ENCODE results near the gene SIAH2.
A peak's percentile ranks its signal among the peaks of the same experiment; 100 is the strongest.

Gene SIAH2

GRCh38 chr3:150739877-150740645 lies 22.9 kb downstream of the SIAH2 start:
- no peak for TF ChIP-seq GATA1 (IDR thresholded peaks at IDR 0.05; ENCODE audit: low read depth, low read length)
- no peak for TF ChIP-seq POLR2A (IDR thresholded peaks at IDR 0.05; ENCODE audit: low read length)
- DNase-seq = peak in 1 of 2 experiments; percentile 36

- peak; percentile 44 to 66 for DNase-seq
- TF ChIP-seq POLR2A (IDR thresholded peaks at IDR 0.05; ENCODE audit: low read length) (no peak), GATA1 (IDR thresholded peaks at IDR 0.05; ENCODE audit: low read depth, low read length) (no peak)
Measured at GRCh38 chr3:150739200-150739863, 23.6 kb downstream of the SIAH2 start.

- TF ChIP-seq GATA1 (IDR thresholded peaks at IDR 0.05; ENCODE audit: low read depth, low read length) (no peak), POLR2A (IDR thresholded peaks at IDR 0.05; ENCODE audit: low read length) (no peak)
- DNase-seq = peak; percentile 58 to 82
Measured at GRCh38 chr3:150738688-150739087, 24.3 kb downstream of the SIAH2 start.

GRCh38 chr3:150737874-150738679 lies 24.9 kb downstream of the SIAH2 start:
- peak; percentile 90 to 92 for DNase-seq
- peak; percentile 27 for TF ChIP-seq POLR2A (IDR thresholded peaks at IDR 0.05; ENCODE audit: low read length)
- TF ChIP-seq GATA1 (IDR thresholded peaks at IDR 0.05; ENCODE audit: low read depth, low read length) = no peak

- peak; percentile 33 to 55 for DNase-seq
- TF ChIP-seq POLR2A (IDR thresholded peaks at IDR 0.05; ENCODE audit: low read length) (no peak), GATA1 (IDR thresholded peaks at IDR 0.05; ENCODE audit: low read depth, low read length) (no peak)
Measured at GRCh38 chr3:150736903-150737832, 25.8 kb downstream of the SIAH2 start.

- DNase-seq = no peak
- no peak for TF ChIP-seq POLR2A (IDR thresholded peaks at IDR 0.05; ENCODE audit: low read length)
Measured at GRCh38 chr3:150736316-150736719, 26.7 kb downstream of the SIAH2 start.

GRCh38 chr3:150734795-150735119 lies 28.2 kb downstream of the SIAH2 start:
- TF ChIP-seq GATA1 (IDR thresholded peaks at IDR 0.05; ENCODE audit: low read depth, low read length) (no peak), POLR2A (IDR thresholded peaks at IDR 0.05; ENCODE audit: low read length) (no peak)
- no peak for DNase-seq

GRCh38 chr3:150733936-150734794 lies 28.8 kb downstream of the SIAH2 start:
- TF ChIP-seq GATA1 (IDR thresholded peaks at IDR 0.05; ENCODE audit: low read depth, low read length) = no peak
- TF ChIP-seq POLR2A (IDR thresholded peaks at IDR 0.05; ENCODE audit: low read length) = no peak
- peak in 1 of 2 experiments; percentile 49 for DNase-seq

GRCh38 chr3:150733373-150733935 lies 29.5 kb downstream of the SIAH2 start:
- DNase-seq = peak; percentile 96 to 98
- peak; percentile 86 for TF ChIP-seq GATA1 (IDR thresholded peaks at IDR 0.05; ENCODE audit: low read depth, low read length)
- peak; percentile 98 for TF ChIP-seq POLR2A (IDR thresholded peaks at IDR 0.05; ENCODE audit: low read length)

- DNase-seq = peak; percentile 95 to 97
- TF ChIP-seq POLR2A (IDR thresholded peaks at IDR 0.05; ENCODE audit: low read length) (peak; percentile 72), GATA1 (IDR thresholded peaks at IDR 0.05; ENCODE audit: low read depth, low read length) (peak; percentile 65)
Measured at GRCh38 chr3:150729682-150730360, 33.1 kb downstream of the SIAH2 start.

- peak; percentile 92 for DNase-seq
- no peak for TF ChIP-seq GATA1 (IDR thresholded peaks at IDR 0.05; ENCODE audit: low read depth, low read length)
- peak; percentile 82 for TF ChIP-seq POLR2A (IDR thresholded peaks at IDR 0.05; ENCODE audit: low read length)
Measured at GRCh38 chr3:150727653-150728502, 35.1 kb downstream of the SIAH2 start.
